Measurements from ENCODE around the gene ZBTB47. TPM values are rescaled to one million over a fixed set of nuclear protein-coding genes. Genes with fewer than 3 reads are reported as not detected.

The ZBTB47 gene
- total and polyA plus RNA-seq, 2 donors (not counting 1 experiment from before 2014, with no cell fraction given) = 15.6 to 49.4 TPM

DNA sequence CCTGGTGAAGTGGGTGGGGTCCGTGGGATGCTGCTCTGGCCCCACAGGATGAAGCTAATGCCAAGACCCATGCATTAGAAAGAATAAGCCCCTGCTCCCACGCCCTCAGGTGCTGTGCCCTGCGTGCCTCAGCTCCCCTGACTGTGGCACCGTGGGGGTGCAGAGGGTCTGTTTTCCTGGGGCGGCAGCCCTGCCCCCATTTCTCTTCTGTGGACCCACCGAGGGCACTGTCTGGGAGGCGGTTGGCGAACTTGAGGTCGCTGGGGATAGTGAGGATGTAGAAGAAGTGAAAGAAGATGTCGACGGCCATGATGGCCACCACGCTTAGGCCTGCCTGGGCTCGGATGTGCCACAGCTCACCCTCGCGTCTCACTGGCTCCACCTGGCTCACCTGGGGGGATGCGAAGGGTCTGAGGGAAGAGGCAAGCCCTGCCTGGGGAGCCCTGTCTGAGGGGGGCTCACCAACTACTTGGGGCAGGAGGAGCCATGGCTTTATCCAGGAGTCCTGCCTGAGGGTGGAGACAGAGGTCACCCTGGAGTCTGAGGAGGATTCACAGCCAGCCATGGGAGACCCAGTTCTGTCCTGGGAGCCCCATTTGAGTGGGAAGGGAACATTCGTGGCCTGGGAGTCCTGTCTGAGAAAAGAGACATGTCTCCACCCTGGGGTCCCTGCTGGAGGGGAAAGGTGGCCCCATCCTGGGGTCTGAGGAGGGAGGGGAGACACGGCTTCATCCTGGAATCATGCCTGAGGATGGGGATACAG, 44.0 kb downstream of the ZBTB47 start:
- no peaks in the 10 kb centered on the region for H3K36me3 ChIP-seq (ENCODE audit: control insufficient read depth, insufficient read depth, low read length)
- no peak overlapping the region for H3K9ac ChIP-seq (ENCODE audit: insufficient read depth, low read length)
- DNase-seq (ENCODE audit: low read depth in 2 of 2) = no peak
- no peak overlapping the region for H3K27ac ChIP-seq (ENCODE audit: insufficient read depth, low read length)
- peaks cover 12% of the 10 kb centered on the region for H3K27me3 ChIP-seq (ENCODE audit: control insufficient read depth, insufficient read depth, low read length)
- no peak for TF ChIP-seq EZH2 (IDR thresholded peaks at IDR 0.05; ENCODE audit: low read length, missing control alignments)
- TF ChIP-seq, protein P1, sequence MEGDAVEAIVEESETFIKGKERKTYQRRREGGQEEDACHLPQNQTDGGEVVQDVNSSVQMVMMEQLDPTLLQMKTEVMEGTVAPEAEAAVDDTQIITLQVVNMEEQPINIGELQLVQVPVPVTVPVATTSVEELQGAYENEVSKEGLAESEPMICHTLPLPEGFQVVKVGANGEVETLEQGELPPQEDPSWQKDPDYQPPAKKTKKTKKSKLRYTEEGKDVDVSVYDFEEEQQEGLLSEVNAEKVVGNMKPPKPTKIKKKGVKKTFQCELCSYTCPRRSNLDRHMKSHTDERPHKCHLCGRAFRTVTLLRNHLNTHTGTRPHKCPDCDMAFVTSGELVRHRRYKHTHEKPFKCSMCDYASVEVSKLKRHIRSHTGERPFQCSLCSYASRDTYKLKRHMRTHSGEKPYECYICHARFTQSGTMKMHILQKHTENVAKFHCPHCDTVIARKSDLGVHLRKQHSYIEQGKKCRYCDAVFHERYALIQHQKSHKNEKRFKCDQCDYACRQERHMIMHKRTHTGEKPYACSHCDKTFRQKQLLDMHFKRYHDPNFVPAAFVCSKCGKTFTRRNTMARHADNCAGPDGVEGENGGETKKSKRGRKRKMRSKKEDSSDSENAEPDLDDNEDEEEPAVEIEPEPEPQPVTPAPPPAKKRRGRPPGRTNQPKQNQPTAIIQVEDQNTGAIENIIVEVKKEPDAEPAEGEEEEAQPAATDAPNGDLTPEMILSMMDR (conservative IDR thresholded peaks at IDR 0.05 in 1 of 2, IDR thresholded peaks at IDR 0.05 in 1 of 2; ENCODE audit: low read depth in 1 of 2, low read length in 2 of 2) = no peak
- H3K4me2 ChIP-seq (ENCODE audit: extremely low read depth, insufficient read depth, low read length) = no peak overlapping the region
- no peaks in the 10 kb centered on the region for H4K20me1 ChIP-seq (ENCODE audit: control insufficient read depth, extremely low read depth, insufficient read depth, low read length)
- no peak overlapping the region for H2AFZ ChIP-seq (ENCODE audit: low read length)
- H3K4me1 ChIP-seq (ENCODE audit: control insufficient read depth, extremely low read depth, insufficient read depth, low read length) = no peaks in the 10 kb centered on the region
- H3K4me3 ChIP-seq (replicated peaks in 1 of 4; ENCODE audit: control extremely low read depth in 1 of 4, insufficient read depth in 1 of 4, low read depth in 3 of 4, low read length in 4 of 4) = no peak overlapping the region
- H3K79me2 ChIP-seq (ENCODE audit: control insufficient read depth, insufficient read depth, low read length) = no peaks in the 10 kb centered on the region
- no peaks in the 10 kb centered on the region for H3K9me3 ChIP-seq (ENCODE audit: control insufficient read depth, insufficient read depth, low read depth, low read length)

DNA sequence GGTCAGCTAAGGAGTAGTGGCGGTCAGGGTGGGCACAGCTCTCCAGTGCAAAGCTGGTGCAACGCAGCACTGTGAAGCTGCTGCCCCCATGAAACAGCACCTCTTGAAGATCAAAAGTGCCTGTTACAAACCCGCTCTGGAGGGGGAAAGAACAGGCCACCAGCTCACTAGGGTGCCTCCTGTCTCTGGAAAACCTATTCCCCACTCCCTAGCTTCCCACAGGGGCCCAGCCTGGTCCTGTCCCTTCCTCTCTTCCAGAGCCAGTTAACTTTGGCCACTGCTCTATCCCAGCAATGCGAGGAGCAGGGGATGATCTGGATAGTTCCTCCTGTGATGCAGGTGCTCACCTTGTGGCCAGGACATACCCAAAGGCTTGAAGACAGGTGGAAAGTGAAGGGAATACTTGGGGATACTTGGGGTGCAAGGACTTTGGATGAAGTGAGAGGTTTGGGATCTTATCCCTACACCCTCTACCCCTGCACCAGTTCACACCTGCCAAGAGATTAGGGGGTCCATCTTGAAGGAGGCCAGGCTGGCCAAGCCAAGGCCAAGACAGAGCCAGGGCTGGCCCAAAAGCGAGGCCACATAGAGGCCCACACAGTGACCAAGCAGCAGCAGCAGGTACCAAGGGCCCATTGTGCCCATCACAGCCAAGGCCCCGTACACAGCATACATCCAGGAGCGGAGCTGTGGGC, 44.9 kb downstream of the ZBTB47 start:
- H3K27ac ChIP-seq (ENCODE audit: insufficient read depth, low read length) = no peak overlapping the region
- no peak for DNase-seq (ENCODE audit: low read depth in 2 of 2)
- no peak overlapping the region for H2AFZ ChIP-seq (ENCODE audit: low read length)
- no peaks in the 10 kb centered on the region for H3K9me3 ChIP-seq (ENCODE audit: control insufficient read depth, insufficient read depth, low read depth, low read length)
- no peaks in the 10 kb centered on the region for H3K4me1 ChIP-seq (ENCODE audit: control insufficient read depth, extremely low read depth, insufficient read depth, low read length)
- peaks cover 12% of the 10 kb centered on the region for H3K27me3 ChIP-seq (ENCODE audit: control insufficient read depth, insufficient read depth, low read length)
- H3K36me3 ChIP-seq (ENCODE audit: control insufficient read depth, insufficient read depth, low read length) = no peaks in the 10 kb centered on the region
- no peaks in the 10 kb centered on the region for H4K20me1 ChIP-seq (ENCODE audit: control insufficient read depth, extremely low read depth, insufficient read depth, low read length)
- no peak overlapping the region for H3K9ac ChIP-seq (ENCODE audit: insufficient read depth, low read length)
- H3K4me3 ChIP-seq (replicated peaks in 1 of 4; ENCODE audit: control extremely low read depth in 1 of 4, insufficient read depth in 1 of 4, low read depth in 3 of 4, low read length in 4 of 4) = no peak overlapping the region
- H3K4me2 ChIP-seq (ENCODE audit: extremely low read depth, insufficient read depth, low read length) = no peak overlapping the region
- H3K79me2 ChIP-seq (ENCODE audit: control insufficient read depth, insufficient read depth, low read length) = no peaks in the 10 kb centered on the region
- TF ChIP-seq, protein P1 (conservative IDR thresholded peaks at IDR 0.05 in 1 of 2, IDR thresholded peaks at IDR 0.05 in 1 of 2; ENCODE audit: low read depth in 1 of 2, low read length in 2 of 2) = no peak
- no peak for TF ChIP-seq EZH2 (IDR thresholded peaks at IDR 0.05; ENCODE audit: low read length, missing control alignments)

- no peak overlapping the region for H3K9ac ChIP-seq (ENCODE audit: insufficient read depth, low read length)
- H3K4me2 ChIP-seq (ENCODE audit: extremely low read depth, insufficient read depth, low read length) = no peak overlapping the region
- DNase-seq (ENCODE audit: low read depth in 2 of 2) = no peak
- no peaks in the 10 kb centered on the region for H3K9me3 ChIP-seq (ENCODE audit: control insufficient read depth, insufficient read depth, low read depth, low read length)
- no peaks in the 10 kb centered on the region for H3K36me3 ChIP-seq (ENCODE audit: control insufficient read depth, insufficient read depth, low read length)
- no peaks in the 10 kb centered on the region for H4K20me1 ChIP-seq (ENCODE audit: control insufficient read depth, extremely low read depth, insufficient read depth, low read length)
- peaks cover 12% of the 10 kb centered on the region for H3K27me3 ChIP-seq (ENCODE audit: control insufficient read depth, insufficient read depth, low read length)
- no peaks in the 10 kb centered on the region for H3K79me2 ChIP-seq (ENCODE audit: control insufficient read depth, insufficient read depth, low read length)
- H3K4me1 ChIP-seq (ENCODE audit: control insufficient read depth, extremely low read depth, insufficient read depth, low read length) = no peaks in the 10 kb centered on the region
- H3K27ac ChIP-seq (ENCODE audit: insufficient read depth, low read length) = no peak overlapping the region
- no peak overlapping the region for H3K4me3 ChIP-seq (replicated peaks in 1 of 4; ENCODE audit: control extremely low read depth in 1 of 4, insufficient read depth in 1 of 4, low read depth in 3 of 4, low read length in 4 of 4)
- no peak overlapping the region for H2AFZ ChIP-seq (ENCODE audit: low read length)
- no peak for TF ChIP-seq EZH2 (IDR thresholded peaks at IDR 0.05; ENCODE audit: low read length, missing control alignments)
- TF ChIP-seq, protein P1 (conservative IDR thresholded peaks at IDR 0.05 in 1 of 2, IDR thresholded peaks at IDR 0.05 in 1 of 2; ENCODE audit: low read depth in 1 of 2, low read length in 2 of 2) = no peak
Measured at GRCh38 chr3:42698911-42699230, 45.4 kb downstream of the ZBTB47 start.

All from fibroblast of lung (primary cell).